ENCODE measurements around the gene VASH1.

GRCh38 chr14:76754586-76754985 is 6.7 kb upstream of the VASH1 start:
- TF ChIP-seq, protein P1, sequence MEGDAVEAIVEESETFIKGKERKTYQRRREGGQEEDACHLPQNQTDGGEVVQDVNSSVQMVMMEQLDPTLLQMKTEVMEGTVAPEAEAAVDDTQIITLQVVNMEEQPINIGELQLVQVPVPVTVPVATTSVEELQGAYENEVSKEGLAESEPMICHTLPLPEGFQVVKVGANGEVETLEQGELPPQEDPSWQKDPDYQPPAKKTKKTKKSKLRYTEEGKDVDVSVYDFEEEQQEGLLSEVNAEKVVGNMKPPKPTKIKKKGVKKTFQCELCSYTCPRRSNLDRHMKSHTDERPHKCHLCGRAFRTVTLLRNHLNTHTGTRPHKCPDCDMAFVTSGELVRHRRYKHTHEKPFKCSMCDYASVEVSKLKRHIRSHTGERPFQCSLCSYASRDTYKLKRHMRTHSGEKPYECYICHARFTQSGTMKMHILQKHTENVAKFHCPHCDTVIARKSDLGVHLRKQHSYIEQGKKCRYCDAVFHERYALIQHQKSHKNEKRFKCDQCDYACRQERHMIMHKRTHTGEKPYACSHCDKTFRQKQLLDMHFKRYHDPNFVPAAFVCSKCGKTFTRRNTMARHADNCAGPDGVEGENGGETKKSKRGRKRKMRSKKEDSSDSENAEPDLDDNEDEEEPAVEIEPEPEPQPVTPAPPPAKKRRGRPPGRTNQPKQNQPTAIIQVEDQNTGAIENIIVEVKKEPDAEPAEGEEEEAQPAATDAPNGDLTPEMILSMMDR (IDR thresholded peaks at IDR 0.05), result no peak
- no peak for TF ChIP-seq POLR2A (IDR thresholded peaks at IDR 0.05)

All from prostate gland (tissue), 2 donors.